ENCODE data around the gene SPAG9. TPM values are rescaled to one million over a fixed set of nuclear protein-coding genes. Genes with fewer than 3 reads are reported as not detected.

Gene SPAG9
- total and polyA plus RNA-seq, 2 of the 8 experiments (the other 6 are each of a cell fraction or from before 2014, with no cell fraction given) = 9.8 to 63.8 TPM

DNA sequence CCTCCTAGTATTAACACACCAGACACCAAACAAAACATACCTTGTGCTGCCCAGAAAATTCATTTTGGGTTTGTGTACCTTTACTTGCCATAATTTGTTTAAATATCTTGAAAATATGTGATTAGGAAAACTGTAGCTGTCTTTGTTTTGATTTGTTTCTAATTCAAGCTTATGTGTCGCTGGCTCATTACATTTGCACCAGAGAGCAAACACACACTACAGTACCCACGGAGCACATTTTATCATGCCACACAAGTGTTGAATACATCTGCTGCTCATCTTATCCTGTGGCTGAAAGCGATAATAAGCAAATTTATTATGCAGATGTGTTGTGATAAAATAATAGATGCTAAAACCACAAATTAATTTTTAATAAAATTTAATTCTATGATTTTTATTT is 63.1 kb downstream of the SPAG9 start:
- Histone ChIP-seq H3K9ac (replicated peaks in 1 of 4; ENCODE audit: extremely low read depth in 1 of 4, low read depth in 3 of 4, low read length in 3 of 4) (no peak overlapping the region), H3K79me2 (ENCODE audit: control insufficient read depth in 1 of 2, insufficient read depth in 2 of 2, low read length in 2 of 2) (peaks cover 0 to 23% of the 10 kb centered on the region in 2 experiments; a peak in 2 of 4 replicates), H3K27me3 (replicated peaks in 1 of 4; ENCODE audit: control insufficient read depth in 3 of 4, extremely low read depth in 1 of 4, insufficient read depth in 3 of 4, low read length in 3 of 4) (no peaks in the 10 kb centered on the region), H3K4me2 (ENCODE audit: insufficient read depth in 1 of 2, low read depth in 2 of 2, low read length in 2 of 2) (no peak overlapping the region), H4K20me1 (replicated peaks in 1 of 2; ENCODE audit: control insufficient read depth in 1 of 2, insufficient read depth in 2 of 2, low read length in 2 of 2) (peaks cover 0 to 2% of the 10 kb centered on the region in 2 experiments), H3K4me3 (ENCODE audit: extremely low read depth in 1 of 4, insufficient read depth in 2 of 4, low read depth in 3 of 4, low read length in 4 of 4) (no peak overlapping the region), H4K91ac (replicated peaks; ENCODE audit: insufficient read length, low read length) (no peak overlapping the region), H2BK15ac (ENCODE audit: low read length) (no peak overlapping the region), H3K56ac (replicated peaks; ENCODE audit: insufficient read length, low read depth, low read length) (no peak overlapping the region), H2BK120ac (replicated peaks; ENCODE audit: low read depth, low read length) (no peak overlapping the region), H3K79me1 (ENCODE audit: low read depth, low read length) (no peaks in the 10 kb centered on the region), H4K5ac (ENCODE audit: insufficient read length, low read depth, low read length) (no peak overlapping the region), H3K18ac (ENCODE audit: extremely low read depth, low read length) (no peak overlapping the region), H3K36me3 (ENCODE audit: control insufficient read depth in 2 of 4, insufficient read depth in 4 of 4, low read length in 3 of 4) (no peaks in the 10 kb centered on the region), H3K23ac (ENCODE audit: insufficient read length) (no peak overlapping the region), H3K14ac (ENCODE audit: insufficient read length) (no peak overlapping the region), H2AFZ (ENCODE audit: low read length) (no peak overlapping the region), H3K27ac (ENCODE audit: low read depth, low read length) (no peak overlapping the region), H4K8ac (ENCODE audit: extremely low read depth, insufficient read depth, low read length) (no peak overlapping the region), H3K4me1 (replicated peaks in 1 of 4; ENCODE audit: control insufficient read depth in 3 of 4, insufficient read depth in 4 of 4, low read length in 3 of 4) (peaks cover 2 to 4% (median 3%) of the 10 kb centered on the region in 4 experiments; a peak in 4 of 7 replicates), H2AK5ac (ENCODE audit: low read depth, low read length) (no peak overlapping the region), H3K4ac (replicated peaks; ENCODE audit: insufficient read length, low read depth, low read length) (no peak overlapping the region), H2BK20ac (ENCODE audit: low read length) (no peak overlapping the region), H2BK5ac (ENCODE audit: low read depth, low read length) (no peak overlapping the region), H3K9me3 (ENCODE audit: insufficient read depth in 2 of 2, low read depth in 1 of 2, low read length in 1 of 2) (no peaks in the 10 kb centered on the region), H2BK12ac (ENCODE audit: low read depth, low read length) (no peak overlapping the region; the same call in 1 of the 2 replicates), H3K23me2 (ENCODE audit: low read depth, low read length) (no peaks in the 10 kb centered on the region; the same call in 1 of the 2 replicates)
- CTCF ChIA-PET (ENCODE audit: partially characterized antibody) = interaction anchor here (0.7 to 10.2 kb wide), 11 partner anchors 8 to 112 kb away, joined by 3 to 147 read pairs (median 11); no protein-coding TSS in a partner anchor
- DNase-seq (ENCODE audit: low read depth in 1 of 2, low spot score in 2 of 2) (no peak), FAIRE-seq (no peak)
- TF ChIP-seq KDM5A (IDR thresholded peaks at IDR 0.05; ENCODE audit: low read length) (no peak), TAF7 (optimal IDR thresholded peaks at IDR 0.05; ENCODE audit: borderline replicate concordance, low read depth, low read length) (no peak), JUN (IDR thresholded peaks at IDR 0.05; ENCODE audit: low read depth, low read length) (no peak), SUZ12 (IDR thresholded peaks at IDR 0.05; ENCODE audit: low read length) (no peak), HDAC6 (IDR thresholded peaks at IDR 0.05; ENCODE audit: low read depth, low read length) (no peak), CHD2 (IDR thresholded peaks at IDR 0.05; ENCODE audit: low read length) (no peak), BRCA1 (IDR thresholded peaks at IDR 0.05; ENCODE audit: low read depth, low read length) (no peak), CHD1 (IDR thresholded peaks at IDR 0.05; ENCODE audit: low read depth, low read length) (no peak)
- 87% methylated on average over 3 of the region's 3 CpGs; no CpG with 5 or more reads in 1 of the 2 experiments for WGBS, 2 experiments (ENCODE audit: extremely low coverage in 1 of 2, insufficient coverage in 1 of 2, insufficient read length in 1 of 2, insufficient replicate concordance in 2 of 2, low coverage in 1 of 2, low lambda C conversion rate in 2 of 2, missing lambda C conversion rate in 1 of 2)
- POLR2A ChIA-PET (ENCODE audit: partially characterized antibody) = interaction anchor here (0.5 to 1.5 kb wide), 6 partner anchors 9 to 106 kb away, joined by 3 to 8 read pairs (median 3); no protein-coding TSS in a partner anchor

All from H1 (cell line).